ENCODE measurements around the gene DNAJB14.

GRCh38 chr4:99968330-99968729 is 21.9 kb upstream of the DNAJB14 start:
- TF ChIP-seq CTCF (IDR thresholded peaks at IDR 0.05) (no peak), EZH2 (IDR thresholded peaks at IDR 0.05; ENCODE audit: borderline replicate concordance, insufficient read depth, low read depth, low read length, poor library complexity, severe bottlenecking) (no peak)
